ENCODE results near the gene RASIP1.

RASIP1 gene

DNA sequence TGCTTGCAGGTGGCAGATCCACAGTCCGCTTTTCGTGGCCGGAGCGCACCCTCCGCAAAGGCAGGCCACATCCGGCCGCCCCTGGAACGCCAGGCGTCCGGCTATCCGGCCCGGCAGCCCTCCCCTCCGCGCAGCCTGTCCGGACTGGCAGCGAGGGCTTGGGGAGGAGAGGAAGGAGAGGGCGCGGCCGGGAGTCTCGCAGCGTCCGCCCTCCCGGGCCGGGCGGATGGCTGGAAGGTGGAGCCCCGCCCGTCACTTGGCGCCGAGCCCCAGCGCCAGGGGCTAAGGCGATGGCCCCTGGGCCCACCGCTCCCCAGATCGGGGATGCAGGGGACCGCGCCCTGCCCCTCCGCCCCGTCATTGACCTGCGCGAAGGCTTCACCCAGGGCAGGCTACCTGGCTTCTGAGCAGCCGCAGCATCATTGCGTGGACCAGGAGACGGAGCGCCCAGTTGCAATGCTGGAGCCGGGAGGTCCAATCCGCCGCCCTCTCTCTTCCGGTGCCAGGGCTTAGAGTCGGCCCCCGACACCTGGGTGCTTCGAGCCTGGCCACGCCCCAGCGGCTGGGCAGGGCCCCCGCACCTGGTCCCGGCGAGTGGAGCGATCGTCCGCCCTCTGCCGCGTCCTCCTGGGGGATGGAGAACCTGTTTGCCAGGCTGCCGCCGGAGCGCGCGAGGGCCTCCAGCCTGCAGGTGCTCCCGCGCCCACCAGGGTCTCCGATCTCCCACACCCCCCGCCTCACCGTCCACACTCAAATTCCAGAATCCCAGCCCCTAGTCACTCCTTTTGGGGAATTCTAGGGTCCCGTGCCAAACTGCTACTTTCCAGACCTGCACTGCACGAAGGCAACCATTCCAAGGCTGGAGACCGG lies 12.3 kb upstream of the RASIP1 start, which contains the start of gene FUT1:
Gene FUT1, minus strand, starts transcription at position 146 of the 870 bp plus-strand sequence. CDS start 1,360 bp downstream, outside the sequence.
- peak; percentile 35 for DNase-seq

DNA sequence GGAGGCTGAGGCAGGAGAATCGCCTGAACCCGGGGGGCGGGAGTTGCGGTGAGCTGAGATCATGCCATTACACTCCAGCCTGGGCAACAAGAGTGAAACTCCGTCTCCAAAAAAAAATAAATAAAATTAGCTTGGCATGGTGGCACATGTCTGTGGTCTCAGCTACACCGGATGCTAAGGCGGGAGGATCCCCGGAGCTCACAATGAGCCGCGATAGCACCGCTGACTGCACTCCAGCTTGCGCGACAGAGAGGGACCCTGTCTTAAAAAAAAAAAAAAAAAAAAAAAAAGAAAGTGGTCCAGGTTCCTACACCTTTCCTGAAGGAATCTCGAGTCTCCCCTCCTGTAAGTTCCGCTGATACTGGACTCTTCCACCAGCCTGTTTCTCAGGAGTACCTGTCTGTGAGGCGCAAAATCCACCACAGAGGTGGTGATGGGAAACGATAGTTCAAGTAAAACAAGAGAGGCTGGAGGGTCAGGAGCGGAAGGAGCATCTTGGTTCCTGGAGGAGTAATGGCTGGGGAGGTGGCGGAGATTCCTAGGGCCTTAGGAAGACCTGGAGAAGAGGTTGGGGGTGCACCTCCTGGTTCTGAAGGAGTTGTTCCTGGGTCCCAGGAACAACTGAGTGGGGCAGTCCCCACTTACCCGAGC lies 11.6 kb upstream of the RASIP1 start:
- no peak for DNase-seq

DNA sequence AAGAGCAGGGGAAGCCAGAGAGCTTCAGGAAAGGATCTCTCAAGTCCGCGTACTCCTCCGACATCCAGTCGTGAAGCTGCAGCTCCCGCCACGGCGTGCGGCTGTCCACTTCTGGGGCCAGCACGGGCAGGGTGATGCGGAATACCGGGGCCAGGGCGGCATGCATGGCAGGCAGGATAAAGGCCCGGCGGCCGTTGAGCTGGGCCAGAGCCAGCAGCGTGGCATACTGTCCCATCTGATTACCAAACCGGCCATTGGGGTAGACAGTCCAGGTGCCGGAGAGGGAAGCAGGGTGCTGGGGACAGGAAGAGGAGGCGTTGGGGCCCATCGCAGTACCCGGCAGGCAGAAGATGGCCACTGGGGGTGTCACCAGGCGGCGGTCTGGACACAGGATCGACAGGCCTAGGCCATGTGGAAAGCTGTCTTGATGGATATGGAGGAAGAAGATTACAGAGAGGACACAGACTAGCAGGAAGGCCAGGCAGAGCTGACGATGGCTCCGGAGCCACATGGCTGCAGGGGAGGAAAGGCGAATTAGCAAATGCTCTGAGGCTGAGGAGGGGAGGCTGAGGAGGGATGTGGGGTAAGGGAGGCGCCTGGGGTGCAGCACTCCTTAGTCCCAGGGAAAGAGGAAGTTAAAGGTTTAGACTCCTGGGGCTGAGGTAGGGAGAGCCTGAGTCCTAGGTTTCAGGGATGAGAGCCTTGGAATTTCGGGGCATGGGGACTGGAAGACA lies 10.5 kb upstream of the RASIP1 start:
- DNase-seq, result no peak

DNA sequence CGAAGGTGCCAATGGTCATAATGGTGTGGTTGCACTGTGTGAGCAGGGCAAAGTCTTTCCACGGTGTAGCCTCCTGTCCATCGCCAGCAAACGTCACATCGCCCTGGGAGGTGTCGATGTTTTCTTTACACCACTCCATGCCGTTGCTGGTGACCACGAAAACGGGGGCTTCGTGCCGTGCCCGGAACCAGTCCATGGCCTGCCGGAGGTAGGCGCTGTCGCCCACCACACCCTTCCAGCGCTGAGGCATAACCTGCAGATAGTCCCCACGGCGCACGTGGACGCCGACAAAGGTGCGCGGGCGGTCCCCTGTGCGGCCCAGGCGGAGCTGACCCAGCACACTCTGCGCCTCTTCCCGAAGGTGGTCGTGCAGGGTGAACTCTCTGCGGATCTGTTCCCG lies 9.9 kb upstream of the RASIP1 start:
- no peak for DNase-seq

DNA sequence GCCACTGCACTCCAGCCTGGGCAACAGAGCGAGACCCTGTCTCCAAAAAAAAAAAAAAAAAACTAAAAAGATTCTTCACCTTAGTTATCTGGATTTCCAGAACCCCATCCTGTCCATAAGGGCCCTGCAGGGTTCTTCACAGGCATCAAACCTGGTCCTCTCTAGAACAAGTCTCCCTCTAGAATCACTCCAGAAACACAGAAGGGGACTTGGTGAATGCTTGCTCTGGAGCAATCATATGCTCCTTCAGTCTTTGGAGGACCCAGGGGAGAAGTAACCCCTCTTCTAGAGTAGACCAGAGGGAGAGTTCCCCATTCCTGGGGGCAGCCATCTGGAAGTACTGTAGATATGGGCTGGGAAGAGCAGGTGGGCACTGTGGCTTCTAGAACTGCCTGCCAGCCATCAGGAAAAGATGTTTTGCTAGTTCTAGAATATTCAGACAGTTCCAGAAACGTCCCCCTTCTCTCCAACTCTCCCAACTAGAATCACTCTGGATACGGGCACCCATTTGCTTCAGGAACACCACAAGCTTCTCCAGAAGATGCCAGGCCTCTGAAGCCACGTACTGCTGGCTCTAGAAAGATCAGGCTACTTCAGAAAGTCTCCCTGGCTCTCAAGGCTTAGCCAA lies 9.3 kb upstream of the RASIP1 start:
- no peak for DNase-seq

DNA sequence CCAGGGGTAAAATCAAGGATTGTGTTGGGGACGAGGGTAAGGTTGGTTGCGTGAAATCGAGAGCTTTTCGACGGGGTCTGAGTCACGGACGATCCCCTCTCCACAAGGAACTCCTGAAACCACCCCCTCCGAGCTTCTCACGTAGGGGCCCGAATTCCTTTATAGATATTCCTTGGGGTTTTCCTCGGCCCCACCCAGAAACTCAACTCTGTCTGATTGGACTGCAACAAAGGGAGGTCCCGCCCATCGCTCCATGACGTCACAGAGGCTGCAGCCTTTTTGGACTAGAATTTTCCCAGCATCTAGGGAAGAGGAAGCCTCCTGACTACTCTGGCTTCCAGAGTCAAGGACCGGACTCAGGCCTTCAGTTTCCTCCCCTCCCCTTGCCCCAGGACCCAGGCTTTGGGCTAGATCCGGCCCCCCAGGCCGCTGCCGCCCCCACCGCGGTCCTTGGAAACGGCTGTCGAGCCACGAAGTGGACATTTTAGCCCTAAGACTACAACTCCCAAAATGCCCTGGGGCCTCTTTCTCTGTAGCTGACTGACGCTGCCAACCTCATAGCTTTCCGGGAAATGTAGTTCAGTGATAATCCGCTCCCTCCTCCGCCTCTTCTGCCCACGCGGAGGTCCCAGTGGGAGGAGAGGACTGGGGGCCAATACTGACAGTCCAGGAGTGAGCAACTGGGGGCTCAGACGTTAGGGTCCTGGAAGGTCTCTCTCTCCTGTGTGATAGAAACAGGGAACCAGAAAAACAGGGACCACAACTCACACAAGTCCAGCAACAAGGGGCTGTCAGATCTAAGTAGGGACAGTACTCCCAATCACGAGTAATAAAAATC lies 6.5 kb upstream of the RASIP1 start, which contains the start of gene IZUMO1:
Gene IZUMO1, minus strand, starts transcription at position 172 of the 838 bp plus-strand sequence. CDS start 1,050 bp downstream, outside the sequence.
- DNase-seq, result peak; percentile 68

DNA sequence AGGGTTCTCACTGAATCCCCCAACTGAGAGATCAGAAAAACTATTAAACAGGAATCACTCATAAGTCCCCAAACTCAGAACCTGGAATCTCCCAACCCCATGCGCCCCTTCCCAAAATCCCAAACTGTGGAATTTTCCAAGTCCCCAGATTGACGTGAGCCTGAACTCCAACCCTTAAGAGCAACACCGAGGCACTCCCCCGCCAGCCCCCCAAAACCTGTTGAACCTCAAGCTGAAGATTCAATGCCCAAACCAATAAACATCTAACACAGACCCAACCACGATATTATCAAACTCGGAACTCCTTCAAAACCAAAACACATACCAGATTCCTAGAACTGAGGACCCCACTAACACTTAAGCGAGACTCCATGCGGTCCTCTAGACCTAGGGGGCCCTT lies 5.7 kb upstream of the RASIP1 start:
- DNase-seq, result no peak

DNA sequence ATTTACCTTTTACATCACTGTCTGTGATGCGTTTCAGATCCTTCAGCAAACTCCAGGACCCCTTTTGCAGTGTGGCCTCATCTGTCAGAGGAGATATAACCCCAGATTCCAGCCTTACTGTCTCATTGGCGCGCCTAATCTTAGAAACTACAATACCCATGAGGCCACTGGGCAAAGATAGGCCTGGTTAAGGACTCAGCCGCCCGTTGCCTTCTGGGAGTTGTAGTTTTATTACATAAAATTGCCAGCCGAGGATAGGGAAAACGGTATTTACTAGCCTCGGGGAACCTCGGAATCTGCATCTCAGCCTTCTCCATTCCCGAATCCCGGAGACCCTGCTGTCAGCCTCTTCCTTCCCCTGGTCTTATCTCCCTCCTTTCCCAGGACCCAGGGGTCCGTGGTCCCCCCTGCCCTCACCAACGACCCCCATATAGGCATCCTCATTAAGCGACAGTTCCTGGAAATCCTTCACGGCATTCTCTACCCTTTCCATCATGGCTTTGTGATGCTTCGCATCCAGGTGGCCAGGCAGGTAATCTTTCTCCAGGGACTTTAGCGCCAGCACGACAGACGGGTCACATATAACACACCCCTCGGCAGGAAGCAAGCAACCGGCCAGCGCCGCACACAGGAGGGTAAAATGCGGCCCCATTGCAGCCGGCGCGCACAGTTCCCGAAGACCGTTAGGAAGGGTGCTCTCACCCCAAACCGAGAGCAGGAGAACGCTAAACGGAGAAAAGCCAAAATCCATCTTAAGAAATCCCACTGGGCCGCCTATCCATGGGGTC lies 5.0 kb upstream of the RASIP1 start:
- peak; percentile 74 for DNase-seq

DNA sequence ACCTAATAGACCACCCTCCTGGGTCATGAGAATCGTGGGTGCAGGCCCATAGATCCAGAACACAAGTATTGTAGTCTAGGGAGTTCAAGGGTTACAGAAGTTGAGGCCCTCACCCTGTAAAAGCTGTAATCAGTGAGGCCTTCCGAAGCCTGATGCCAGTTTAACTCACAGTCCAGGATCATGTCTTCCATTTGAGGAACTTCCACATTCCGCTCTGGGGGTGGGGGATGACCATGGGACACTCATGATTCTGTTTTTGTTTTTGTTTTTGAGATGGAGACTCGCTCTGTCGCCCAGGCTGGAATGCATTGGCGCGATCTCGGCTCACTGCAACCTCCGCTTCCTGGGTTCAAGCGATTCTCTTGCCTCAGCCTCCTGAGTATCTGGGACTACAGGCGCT lies 1.7 kb upstream of the RASIP1 start:
- no peak for DNase-seq

DNA sequence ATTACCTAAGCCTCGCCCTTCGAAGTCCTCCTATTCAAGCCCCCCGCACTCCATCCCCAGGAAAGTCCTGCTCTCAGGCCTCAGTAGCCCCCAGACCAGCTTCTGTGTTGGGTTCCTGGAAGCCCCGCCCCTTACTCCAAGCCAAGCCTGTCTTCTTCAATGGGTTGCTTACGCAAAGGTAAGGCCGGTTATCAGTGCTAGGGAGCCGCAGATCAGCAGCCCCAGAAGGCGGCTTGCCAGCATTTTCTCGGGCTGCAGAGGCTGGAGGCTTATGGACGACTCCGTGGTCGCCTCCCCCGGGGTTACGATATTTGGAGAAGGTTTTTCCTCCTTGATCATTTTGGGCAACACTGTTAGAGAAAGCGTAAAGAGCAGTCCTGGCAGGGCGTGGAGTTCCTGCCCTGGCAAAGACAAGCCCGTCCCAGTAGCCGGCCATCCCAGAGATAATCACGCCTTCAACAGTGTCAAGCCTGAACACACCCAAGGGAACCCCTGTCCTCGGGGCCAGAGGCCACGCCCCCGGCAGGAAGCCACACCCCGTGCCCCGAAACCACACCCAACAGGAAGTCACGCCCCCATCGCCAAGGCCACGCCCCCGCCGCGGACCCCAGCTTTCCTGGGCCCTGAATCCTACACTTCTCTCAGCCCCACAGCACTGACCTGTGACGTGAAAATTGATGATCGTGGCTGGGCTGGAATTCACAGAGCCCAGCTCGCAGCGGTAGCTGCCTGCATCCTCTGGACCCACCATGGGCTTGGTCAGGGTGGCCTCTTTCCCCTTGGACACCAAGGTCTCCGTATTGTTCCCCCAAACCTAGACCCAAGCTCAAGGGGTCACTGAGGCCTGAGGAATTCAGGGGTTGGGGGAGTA lies 954 bp upstream of the RASIP1 start:
- peak; percentile 26 for DNase-seq

DNA sequence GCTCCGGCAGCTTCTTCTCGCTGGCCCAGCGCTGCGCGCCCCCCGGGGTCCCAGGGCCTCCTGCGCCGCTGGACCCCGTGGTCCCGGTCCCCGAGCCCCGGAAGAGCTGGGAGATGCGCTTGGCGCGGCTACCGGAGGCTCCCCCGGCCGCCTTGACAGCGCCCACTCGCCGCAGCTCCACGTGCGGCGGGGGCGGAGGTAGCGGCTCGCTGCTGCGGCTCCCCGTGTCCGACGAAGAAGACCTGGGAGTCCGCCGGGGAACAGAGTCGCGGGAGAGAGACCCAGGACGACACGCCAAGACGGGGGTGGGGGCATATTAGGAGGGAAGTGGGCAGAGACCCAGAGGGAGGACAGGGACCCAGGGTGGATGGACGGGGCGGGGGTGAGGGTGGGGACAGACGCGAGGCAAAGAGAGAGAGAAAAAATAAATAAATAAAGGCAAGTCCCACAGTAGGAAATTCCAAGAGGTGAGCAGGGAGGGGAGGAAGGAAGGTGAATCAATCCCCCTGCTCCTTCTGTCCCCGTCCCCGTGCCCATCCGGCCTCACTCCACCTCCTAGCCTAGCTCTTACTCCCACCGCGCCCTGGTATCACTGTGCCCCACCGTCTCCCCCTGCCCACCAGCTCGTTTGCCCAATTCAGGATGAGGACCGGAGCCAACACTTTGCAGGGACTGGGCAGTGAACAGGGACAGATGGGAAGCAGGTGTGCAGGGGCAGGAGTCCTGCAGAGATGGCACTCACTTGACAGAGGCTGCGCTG lies 826 bp downstream of the RASIP1 start:
- no peak for DNase-seq

DNA sequence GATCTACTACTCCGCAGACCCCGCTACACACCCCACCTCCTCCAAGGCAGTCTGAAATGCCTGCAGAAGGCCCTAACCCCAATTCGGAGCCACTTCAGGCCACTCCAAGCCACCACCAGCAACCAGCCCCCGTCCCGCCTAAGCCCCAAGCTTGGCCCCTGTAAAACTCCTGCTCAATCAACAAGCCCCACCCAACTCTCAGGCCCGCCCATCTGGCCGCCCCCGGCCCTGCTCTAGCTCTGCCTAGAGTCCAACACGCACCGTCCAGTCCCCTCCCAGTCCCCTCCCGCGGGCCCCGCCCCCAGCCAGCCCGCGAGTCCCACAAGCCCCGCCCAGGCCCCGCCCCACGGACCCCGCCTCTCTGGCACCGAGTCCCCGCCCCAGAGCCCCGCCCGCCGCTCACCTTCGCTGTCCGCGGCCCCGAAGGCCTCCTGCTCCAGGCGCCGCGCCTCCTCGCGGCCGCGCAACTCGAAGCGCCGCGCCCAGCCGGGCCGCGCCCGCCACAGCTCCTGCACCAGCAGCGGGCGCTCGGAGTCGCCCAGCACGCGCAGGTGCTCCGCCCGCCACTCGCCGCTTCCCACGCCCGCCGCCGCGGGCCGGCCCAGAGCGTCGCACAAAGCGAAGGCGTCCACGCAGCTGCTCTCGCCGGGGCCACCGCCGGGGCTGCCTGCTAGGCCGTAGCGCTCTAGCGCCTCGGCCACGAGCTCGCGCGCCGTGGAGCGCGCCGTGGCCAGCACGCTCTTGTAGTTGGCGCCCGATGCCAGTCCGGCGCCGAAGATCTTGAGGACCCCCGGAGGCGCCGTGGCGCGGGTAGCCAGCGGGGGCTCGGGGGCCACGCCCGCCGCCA lies 1.6 kb downstream of the RASIP1 start:
- peak; percentile 93 for DNase-seq

DNA sequence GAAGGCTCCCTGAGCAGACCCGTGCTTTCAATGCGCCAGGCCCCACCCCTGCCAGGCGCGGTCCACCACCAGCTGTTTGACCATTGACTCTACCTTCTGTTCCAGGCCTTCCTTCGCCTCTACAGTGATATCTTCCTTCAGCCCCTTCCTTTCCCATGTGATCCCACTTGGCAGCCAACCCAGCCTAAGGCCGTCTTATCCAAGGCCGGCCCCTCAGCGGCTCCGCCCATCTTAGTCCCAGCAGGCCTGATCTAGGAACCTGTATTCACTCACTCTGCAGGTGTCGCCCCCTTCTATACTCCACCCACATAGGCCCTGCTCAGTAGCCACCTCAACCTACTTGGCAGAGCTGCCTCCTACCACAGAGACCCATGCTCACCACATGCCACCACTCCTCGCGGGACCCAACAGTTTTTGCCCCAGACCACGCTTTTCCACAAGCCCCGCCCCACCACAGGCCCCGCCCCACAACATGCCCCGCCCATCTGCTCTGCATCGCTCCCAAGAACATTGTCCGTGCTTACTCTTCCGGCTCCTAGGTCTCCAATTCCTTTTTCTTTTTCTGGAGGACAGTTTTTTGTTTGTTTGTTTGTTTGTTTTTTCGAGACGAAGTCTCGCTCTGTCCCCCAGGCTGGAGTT lies 2.9 kb downstream of the RASIP1 start:
- no peak for DNase-seq

DNA sequence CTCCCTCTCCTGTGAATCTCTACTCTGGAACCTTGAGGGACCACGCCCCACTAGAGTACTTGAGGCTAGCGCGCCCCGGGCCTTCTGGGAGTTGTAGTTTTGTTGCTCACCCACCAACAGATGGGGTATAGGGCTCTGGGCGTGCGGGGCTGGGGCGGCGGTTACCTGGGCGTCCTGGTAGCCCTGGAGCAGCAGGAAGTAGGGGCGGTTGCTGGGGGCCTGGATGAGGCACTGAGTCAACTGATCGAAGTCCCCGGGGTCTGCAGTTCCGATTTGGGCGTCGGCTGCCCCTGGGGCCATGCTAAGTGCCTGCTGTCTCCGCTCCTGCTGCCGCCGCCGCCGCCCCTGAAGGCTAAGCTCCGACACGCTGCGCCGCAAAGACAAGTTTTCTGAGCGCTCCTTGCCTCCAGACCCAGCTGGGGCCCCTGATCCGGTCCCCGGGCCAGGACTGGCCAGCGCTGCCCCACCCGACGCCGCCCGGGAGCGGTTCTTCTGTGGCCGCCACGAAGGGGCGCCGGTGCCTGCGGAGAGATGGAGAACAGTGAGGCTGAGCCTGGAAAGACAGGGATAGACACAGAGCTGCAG lies 5.3 kb downstream of the RASIP1 start:
- no peak for DNase-seq

DNA sequence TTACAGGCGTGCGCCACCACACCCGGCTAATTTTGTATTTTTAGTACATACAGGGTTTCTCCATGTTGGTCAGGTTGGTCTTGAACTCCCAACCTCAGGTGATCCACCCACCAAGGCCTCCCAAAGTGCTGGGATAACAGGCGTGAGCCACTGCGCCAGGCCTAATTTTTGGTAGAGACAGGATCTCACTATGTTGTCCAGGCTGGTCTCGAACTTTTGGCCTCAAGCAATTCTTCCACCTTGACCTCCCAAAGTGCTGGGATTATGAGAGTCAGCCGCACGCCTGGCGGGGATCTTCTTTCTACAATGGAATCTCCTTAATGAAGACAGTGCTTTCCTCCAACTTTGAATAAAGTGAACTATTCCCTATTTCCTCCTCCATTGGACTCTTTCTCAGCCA lies 5.8 kb downstream of the RASIP1 start:
- no peak for DNase-seq

DNA sequence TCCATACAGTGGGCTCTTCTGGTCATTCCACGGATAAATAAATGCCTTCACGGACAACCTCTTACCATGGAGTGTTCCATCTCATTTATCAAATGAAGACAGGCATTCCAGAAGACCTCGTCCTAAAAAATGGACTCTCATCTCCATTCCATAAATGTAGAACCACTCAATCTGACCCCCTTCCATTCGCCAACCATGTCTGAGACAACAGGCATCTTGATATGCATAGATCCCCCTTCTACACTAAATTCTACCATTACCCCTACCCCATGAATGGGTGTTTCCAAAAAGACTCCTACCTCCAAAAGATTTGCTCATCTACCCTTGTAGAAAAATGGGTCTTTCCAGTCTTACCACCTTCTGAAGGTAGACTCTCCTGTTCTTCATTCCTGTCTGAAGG lies 9.0 kb downstream of the RASIP1 start:
- no peak for DNase-seq

DNA sequence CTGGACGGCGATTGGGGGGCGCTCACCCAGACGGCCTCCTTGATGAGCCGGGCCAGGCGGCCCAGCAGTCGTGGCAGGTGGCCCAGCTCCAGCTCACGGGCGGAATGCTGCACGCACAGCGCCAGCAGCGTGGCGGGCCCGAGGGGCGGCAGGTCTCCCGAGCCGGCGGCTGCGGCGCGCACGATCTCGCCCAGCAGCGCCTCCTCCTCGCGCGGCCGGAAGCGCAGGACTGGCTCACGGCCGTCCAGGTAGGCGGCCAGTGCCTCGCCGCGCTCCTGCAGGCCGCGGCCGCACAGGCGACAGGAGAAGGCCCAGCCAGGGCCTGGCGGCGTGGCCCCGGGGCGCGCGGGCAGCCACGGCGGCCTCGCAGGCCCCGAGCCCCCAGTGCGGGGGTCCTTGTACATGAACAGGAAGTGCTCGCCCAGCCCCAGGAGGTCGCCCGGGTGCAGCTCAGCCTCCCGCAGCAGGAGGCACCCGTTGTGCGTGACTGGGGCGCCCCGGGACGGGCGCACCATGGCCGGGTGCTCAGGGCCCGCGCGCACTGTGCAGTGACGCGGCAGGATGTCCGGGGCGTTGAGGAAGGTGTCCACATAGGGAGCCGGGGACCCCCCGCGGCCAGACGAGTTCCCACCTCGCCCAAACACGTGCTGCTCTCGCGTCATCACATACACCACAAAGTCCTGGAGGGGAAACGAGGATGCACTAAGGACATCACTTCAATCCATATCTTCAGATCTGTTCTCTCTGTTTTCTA lies 11.3 kb downstream of the RASIP1 start:
- DNase-seq, result no peak

All from CD4-positive, alpha-beta T cell treated with Interleukin-17A for 1 hour (primary cell).